ENCODE data around the gene CD59.
A peak's percentile ranks its signal among the peaks of the same experiment; 100 is the strongest.
"Not testable (repeated sequence)": the region's sequence is repeated elsewhere in the genome, so short reads cannot be mapped to it uniquely, and the experiment has no call there.

CD59 gene

GRCh38 chr11:33692541-33692940, 43.7 kb downstream of the CD59 start:
- no peak for DNase-seq (ENCODE audit: low spot score)

- DNase-seq (ENCODE audit: low spot score) = peak; percentile 70
Observed at GRCh38 chr11:33692013-33692504, 44.2 kb downstream of the CD59 start.

GRCh38 chr11:33691066-33691864, 45.0 kb downstream of the CD59 start:
- no peak for DNase-seq (ENCODE audit: low spot score)

GRCh38 chr11:33690290-33691065, 45.7 kb downstream of the CD59 start:
- peak; percentile 86 for DNase-seq (ENCODE audit: low spot score)

- no peak for DNase-seq (ENCODE audit: low spot score)
Observed at GRCh38 chr11:33689501-33689900, 46.7 kb downstream of the CD59 start.

GRCh38 chr11:33689085-33689484, 47.1 kb downstream of the CD59 start:
- DNase-seq (ENCODE audit: low spot score) = no peak

- peak; percentile 69 for DNase-seq (ENCODE audit: low spot score)
Observed at GRCh38 chr11:33687733-33688479, 48.3 kb downstream of the CD59 start.

GRCh38 chr11:33685082-33685481, 51.1 kb downstream of the CD59 start:
- DNase-seq (ENCODE audit: low spot score) = no peak

GRCh38 chr11:33684003-33684706, 52.1 kb downstream of the CD59 start:
- no peak for DNase-seq (ENCODE audit: low spot score)

- no peak for DNase-seq (ENCODE audit: low spot score)
Observed at GRCh38 chr11:33682446-33682845, 53.8 kb downstream of the CD59 start.

- no peak for DNase-seq (ENCODE audit: low spot score)
Observed at GRCh38 chr11:33682019-33682418, 54.2 kb downstream of the CD59 start.

- not testable (repeated sequence) for DNase-seq (ENCODE audit: low spot score)
Observed at GRCh38 chr11:33678616-33679015, 57.6 kb downstream of the CD59 start.

- DNase-seq (ENCODE audit: low spot score) = peak; percentile 89
Observed at GRCh38 chr11:33674035-33674814, 62.0 kb downstream of the CD59 start.

- DNase-seq (ENCODE audit: low spot score) = no peak
Observed at GRCh38 chr11:33672273-33672672, 64.0 kb downstream of the CD59 start.

- peak; percentile 71 for DNase-seq (ENCODE audit: low spot score)
Observed at GRCh38 chr11:33670250-33671011, 65.8 kb downstream of the CD59 start.

- no peak for DNase-seq (ENCODE audit: low spot score)
Observed at GRCh38 chr11:33669598-33670249, 66.5 kb downstream of the CD59 start.

- no peak for DNase-seq (ENCODE audit: low spot score)
Observed at GRCh38 chr11:33668951-33669596, 67.1 kb downstream of the CD59 start.

- no peak for DNase-seq (ENCODE audit: low spot score)
Observed at GRCh38 chr11:33668468-33668825, 67.8 kb downstream of the CD59 start.

GRCh38 chr11:33667819-33668467, 68.3 kb downstream of the CD59 start:
- DNase-seq (ENCODE audit: low spot score) = no peak

Data from AG20443 (cell line).